Ureter (tissue), 1 donor: ENCODE measurements around the gene C1GALT1C1. TPM values are rescaled to one million over a fixed set of nuclear protein-coding genes. Genes with fewer than 3 reads are reported as not detected.

Source experiments
- DNase-seq: peaks from one replicate; pipeline ENCODE4 v3.0.0-alpha.2; 2020; ENCODE audit warnings: low spot score
- total RNA-seq: library from RNA; stranded (reverse); gene quantifications from one replicate; pipeline ENCODE4 v1.2.4, GENCODE V29; 2023
- donor health status: DM: yes; HTN: yes; CAD: no.

The C1GALT1C1 gene
- total RNA-seq, 1 donor from 2014 or later, result 22.4 TPM

DNA sequence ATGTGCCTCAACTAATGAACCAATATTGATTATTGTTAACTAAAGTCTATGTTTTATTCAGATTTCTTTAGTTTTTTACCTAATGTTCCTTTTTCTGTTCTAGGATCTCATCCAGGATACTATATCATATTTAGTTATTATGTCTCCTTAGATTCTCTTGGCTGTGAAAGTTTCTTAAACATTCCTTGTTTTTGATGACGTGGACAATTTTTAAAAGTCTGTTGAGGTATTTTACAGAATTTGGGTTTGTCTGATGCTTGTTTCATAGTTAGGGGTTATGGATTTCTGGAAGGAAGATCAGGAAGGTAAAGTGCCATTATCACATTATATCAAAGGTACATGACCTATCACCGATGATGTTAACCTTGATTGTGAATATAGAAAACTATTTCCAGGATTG lies 44.2 kb downstream of the C1GALT1C1 start:
- DNase-seq, result no peak

Other genes with a start within 250 kb of the C1GALT1C1 start
- 82.3 TPM for gene LAMP2, start 160.8 kb downstream of the C1GALT1C1 start, total RNA-seq
- 40.1 TPM for gene CUL4B, start 69.1 kb downstream of the C1GALT1C1 start, total RNA-seq
- 55.2 TPM for gene MCTS1, start 26.0 kb downstream of the C1GALT1C1 start, total RNA-seq
- not detected for gene CT47B1, start 245.8 kb upstream of the C1GALT1C1 start, total RNA-seq